ENCODE results near the gene IL18RAP.

DNA sequence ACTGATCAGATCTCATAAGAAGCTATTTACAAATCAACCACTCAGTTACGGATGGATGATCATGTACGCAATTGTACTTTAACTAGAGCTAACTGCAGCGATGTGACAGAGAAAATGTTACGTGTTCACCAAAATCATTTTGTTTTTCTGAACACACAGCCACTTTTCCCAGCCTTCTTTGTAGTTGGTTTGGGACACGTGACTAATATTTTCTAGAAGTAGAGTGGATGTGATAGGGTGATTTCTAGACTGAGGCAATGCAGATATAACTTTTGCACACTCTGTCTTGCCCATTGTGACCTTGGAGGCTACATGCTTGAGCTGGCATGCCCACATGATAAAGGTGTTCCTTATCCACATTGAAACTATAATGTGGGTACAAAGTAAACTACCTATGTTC, 40.2 kb downstream of the IL18RAP start:
- TF ChIP-seq, protein P1, sequence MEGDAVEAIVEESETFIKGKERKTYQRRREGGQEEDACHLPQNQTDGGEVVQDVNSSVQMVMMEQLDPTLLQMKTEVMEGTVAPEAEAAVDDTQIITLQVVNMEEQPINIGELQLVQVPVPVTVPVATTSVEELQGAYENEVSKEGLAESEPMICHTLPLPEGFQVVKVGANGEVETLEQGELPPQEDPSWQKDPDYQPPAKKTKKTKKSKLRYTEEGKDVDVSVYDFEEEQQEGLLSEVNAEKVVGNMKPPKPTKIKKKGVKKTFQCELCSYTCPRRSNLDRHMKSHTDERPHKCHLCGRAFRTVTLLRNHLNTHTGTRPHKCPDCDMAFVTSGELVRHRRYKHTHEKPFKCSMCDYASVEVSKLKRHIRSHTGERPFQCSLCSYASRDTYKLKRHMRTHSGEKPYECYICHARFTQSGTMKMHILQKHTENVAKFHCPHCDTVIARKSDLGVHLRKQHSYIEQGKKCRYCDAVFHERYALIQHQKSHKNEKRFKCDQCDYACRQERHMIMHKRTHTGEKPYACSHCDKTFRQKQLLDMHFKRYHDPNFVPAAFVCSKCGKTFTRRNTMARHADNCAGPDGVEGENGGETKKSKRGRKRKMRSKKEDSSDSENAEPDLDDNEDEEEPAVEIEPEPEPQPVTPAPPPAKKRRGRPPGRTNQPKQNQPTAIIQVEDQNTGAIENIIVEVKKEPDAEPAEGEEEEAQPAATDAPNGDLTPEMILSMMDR (IDR thresholded peaks at IDR 0.05), result no peak
- no peak for TF ChIP-seq EZH2 (IDR thresholded peaks at IDR 0.05; ENCODE audit: borderline replicate concordance, insufficient read depth, low read depth, low read length, poor library complexity, severe bottlenecking)

Measured in B cell (primary cell).